Coronary artery (tissue), 2 donors: ENCODE results near the gene WFDC13.
"Not testable (repeated sequence)": the region's sequence is repeated elsewhere in the genome, so short reads cannot be mapped to it uniquely, and the experiment has no call there.

ENCODE experiments used
- DNase-seq: peaks from one replicate; pipeline ENCODE4 v3.0.0-alpha.2; 2017; ENCODE audit warnings: low spot score
- H3K27ac ChIP-seq, 2 donors: fragments of 200-600 bp; sonication (generic); one replicate each; pipeline ENCODE4 v1.5.1; 2016 to 2019
- H3K4me3 ChIP-seq: fragments of 200-600 bp; sonication (generic); 2 replicates; pipeline ENCODE4 v1.5.1; 2016; ENCODE audit warnings: mild to moderate bottlenecking, moderate library complexity
- CTCF ChIP-seq: fragments of 200-600 bp; sonication (generic); IDR thresholded peaks from one replicate; pipeline ENCODE4 v1.5.1; 2019; ENCODE audit warnings: antibody characterized with exemption

WFDC13 gene

GRCh38 chr20:45701873-45702272 is at the start of gene WFDC13:
Gene WFDC13, plus strand, starts transcription at chr20:45702038. Its CDS starts 86 bp downstream, at chr20:45702124.
- TF ChIP-seq CTCF: no peak
- no peak within 1 kb of the TSS for H3K27ac ChIP-seq
- no peak for DNase-seq
- no peak within 1 kb of the TSS for H3K4me3 ChIP-seq

- H3K27ac ChIP-seq, DNase-seq, H3K4me3 ChIP-seq: not testable (repeated sequence)
Observed at GRCh38 chr20:45657038-45657437, 44.8 kb upstream of the WFDC13 start.

DNA sequence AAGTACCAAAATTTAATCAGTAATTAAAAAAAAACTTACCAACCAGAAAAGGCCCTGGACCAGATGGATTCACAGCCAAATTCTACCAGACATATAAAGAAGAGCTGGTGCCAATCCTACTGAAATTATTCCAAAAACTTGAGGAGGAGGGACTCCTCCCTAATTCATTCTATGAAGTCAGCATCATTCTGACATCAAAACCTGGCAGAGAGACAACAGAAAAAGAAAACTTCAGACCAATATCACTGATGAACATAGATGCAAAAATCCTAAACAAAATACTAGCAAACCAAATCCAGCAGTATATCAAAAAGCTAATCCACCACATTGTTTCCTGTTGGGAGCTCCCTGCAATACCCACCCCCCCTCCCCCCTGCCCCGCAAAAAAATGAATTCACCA is 31.7 kb upstream of the WFDC13 start, which contains the start of gene WFDC11:
Gene WFDC11 (minus strand): TSS at position 101 of the 400 bp plus-strand sequence. CDS start 19,639 bp downstream, outside the sequence.
- DNase-seq: no peak
- Histone ChIP-seq H3K27ac (no peak within 1 kb of the TSS), H3K4me3 (no peak within 1 kb of the TSS)
- no peak for TF ChIP-seq CTCF

- Histone ChIP-seq H3K4me3 (no peak overlapping the region), H3K27ac (no peak overlapping the region)
- no peak for TF ChIP-seq CTCF
- DNase-seq: no peak
Observed at GRCh38 chr20:45672765-45673164, 29.1 kb upstream of the WFDC13 start.

DNA sequence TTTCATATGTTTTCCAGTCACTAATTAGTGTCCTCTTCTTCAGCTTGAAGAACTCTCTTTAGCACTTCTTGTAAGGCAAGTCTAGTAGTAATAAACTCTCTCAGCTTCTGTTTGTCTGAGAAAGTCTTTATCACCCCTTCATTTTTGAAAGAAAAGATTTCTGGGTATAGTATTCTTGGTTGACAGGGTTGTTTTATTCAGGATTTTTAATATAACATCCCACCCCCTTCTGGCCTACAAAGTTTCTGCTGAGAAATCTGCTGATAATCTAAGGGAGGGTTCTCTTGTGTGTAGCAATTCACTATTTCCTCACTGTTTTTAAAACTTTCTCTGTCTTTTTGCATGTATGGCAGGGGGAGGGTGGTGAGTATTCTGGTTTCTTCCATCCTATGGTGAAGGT is 22.2 kb upstream of the WFDC13 start:
- Histone ChIP-seq H3K27ac (no peak overlapping the region), H3K4me3 (no peak overlapping the region)
- DNase-seq: no peak
- no peak for TF ChIP-seq CTCF

DNA sequence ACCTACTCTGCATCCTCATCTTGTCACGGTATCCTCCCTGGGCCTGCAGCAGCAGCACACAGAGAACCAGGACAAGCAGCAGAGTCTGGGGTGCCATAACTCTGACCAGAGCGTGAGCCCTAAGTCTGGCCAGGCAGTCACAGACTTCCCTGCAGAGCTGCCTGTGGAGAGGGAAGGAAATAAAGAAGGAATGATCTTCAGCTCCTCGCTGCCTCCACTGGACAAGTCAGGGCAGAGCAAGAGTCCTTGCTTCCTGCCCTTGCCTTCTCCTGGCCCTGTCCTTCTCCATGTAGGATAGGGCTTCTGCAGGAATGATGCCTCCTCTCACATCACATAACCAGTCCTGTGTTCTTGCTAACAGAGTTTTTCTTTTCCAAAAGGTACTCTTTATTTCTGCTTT is 15.9 kb upstream of the WFDC13 start:
- no peak overlapping the region for H3K27ac ChIP-seq
- TF ChIP-seq CTCF: no peak
- no peak overlapping the region for H3K4me3 ChIP-seq
- DNase-seq: no peak

- not testable (repeated sequence) for H3K27ac ChIP-seq, DNase-seq, H3K4me3 ChIP-seq
Observed at GRCh38 chr20:45693346-45693745, 8.5 kb upstream of the WFDC13 start.

DNA sequence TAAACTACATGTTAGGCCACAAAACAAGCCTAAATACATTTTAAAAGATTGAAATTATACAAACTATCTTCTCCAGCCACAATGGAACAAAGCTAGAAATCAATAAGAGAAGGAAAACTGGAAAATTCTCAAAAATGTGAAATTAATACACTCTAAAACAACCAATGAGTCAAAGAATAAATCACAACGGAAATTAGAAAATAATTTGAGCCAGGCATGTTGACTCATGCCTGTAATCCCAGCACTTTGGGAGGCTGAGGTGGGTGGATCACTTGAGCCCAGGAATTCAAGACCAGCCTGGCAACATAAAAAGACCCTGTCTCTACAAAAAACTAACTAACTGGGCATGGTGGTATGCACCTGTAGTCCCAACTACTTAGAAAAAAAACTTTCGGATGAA is 6.3 kb upstream of the WFDC13 start:
- DNase-seq: no peak
- no peak overlapping the region for H3K27ac ChIP-seq
- no peak overlapping the region for H3K4me3 ChIP-seq
- TF ChIP-seq CTCF: no peak
